SH-SY5Y (cell line): ENCODE data around the gene DLX6.

ENCODE experiments used
- GATA2 ChIP-seq: IDR thresholded peaks from 2 replicates; pipeline ENCODE4 v1.6.1; 2011; ENCODE audit warnings: mild to moderate bottlenecking, low read depth, low read length
- GATA3 ChIP-seq: IDR thresholded peaks from 2 replicates; pipeline ENCODE4 v1.6.1; 2011; ENCODE audit warnings: low read depth, mild to moderate bottlenecking, low read length, moderate library complexity

DLX6 gene

GRCh38 chr7:97005183-97006054 lies at the start of gene DLX6:
DLX6 (plus strand) TSS chr7:97005553; CDS start chr7:97005978, 425 bp downstream.
- TF ChIP-seq GATA3 (no peak), GATA2 (no peak)

DNA sequence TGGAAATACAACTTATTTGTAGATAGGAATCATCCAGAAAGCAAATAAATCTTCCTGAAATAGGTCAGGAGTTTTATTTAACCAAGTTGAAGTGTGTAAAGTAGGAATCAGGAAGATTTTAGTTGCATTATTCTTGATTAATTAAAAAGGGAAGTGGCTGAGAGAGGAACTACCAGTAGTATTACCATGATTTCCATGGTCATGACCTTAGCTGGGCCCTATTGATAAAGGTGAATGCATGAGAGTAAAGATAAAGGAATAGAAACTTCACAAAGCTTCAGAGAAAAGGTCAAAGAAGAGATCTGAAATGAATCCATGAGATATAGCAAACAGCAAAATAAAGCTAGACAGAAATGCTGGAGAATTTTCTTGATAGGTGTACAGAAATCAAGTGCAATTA lies 46.2 kb upstream of the DLX6 start:
- no peak for TF ChIP-seq GATA3
- no peak for TF ChIP-seq GATA2

GRCh38 chr7:96962221-96962885 lies 43.0 kb upstream of the DLX6 start:
- TF ChIP-seq GATA3 = no peak
- no peak for TF ChIP-seq GATA2

GRCh38 chr7:96968981-96969380 lies 36.4 kb upstream of the DLX6 start:
- no peak for TF ChIP-seq GATA3
- TF ChIP-seq GATA2 = no peak

DNA sequence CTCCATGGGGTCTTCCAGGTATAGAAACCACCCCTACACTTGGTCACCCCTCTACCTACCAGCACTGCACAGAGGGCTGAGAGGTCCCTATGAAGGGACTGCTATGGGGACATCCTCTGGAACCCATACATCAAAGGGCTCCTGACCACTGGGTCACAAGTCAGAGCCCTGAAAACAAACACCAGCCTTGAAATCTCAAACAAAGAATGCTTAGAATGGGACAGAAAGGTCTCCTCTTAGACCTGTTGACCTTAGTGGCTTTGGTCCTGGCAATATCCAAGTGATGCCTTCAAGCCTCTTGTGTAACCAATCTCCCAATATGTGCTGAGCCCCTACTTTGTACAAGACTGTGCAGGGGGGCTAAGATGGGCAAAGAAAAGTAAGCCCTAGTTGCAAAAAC lies 34.6 kb upstream of the DLX6 start:
- TF ChIP-seq GATA2 = no peak
- no peak for TF ChIP-seq GATA3

DNA sequence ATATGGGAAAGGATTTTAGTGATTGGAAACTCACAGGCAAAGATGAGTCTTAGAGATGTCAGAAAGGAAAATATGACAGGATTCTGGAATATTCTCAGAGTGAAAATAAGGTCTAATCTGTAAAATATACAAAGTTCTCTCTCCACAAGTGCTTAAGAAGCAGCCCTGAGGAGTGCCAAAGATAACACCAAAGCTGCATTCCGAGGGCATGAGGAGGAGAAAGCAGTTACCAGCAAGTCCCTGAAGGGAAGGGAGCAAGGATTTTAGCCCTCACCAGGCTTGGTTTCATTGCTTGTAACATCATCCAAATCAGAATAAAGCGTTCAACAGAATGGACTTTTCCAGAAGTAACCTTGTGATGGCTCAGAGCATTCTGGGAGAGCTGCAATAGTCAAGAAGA lies 31.4 kb upstream of the DLX6 start:
- TF ChIP-seq GATA3 (no peak), GATA2 (no peak)

- no peak for TF ChIP-seq GATA3
Measured at GRCh38 chr7:96976106-96976505, 29.2 kb upstream of the DLX6 start.

DNA sequence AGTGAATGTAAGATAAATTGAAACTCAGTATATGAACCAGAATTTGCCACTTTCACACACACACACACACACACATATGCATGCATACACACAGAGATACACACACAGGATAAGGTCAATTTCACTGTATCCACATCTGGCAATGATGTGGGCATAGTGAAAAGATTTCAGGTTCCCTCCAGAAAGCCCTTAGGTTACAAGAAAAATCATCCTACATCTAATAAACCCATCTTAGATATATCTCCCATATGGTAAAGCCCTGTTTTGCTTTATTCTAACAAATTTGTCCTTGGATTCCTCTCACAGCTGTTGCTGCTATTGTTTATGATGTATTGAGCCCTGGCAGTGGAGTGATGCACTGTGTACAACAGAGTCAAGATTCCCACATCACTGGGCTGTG lies 27.9 kb upstream of the DLX6 start:
- TF ChIP-seq GATA2 (peak; percentile 76; the same call in 1 of the 2 replicates), GATA3 (peak; percentile 73)

DNA sequence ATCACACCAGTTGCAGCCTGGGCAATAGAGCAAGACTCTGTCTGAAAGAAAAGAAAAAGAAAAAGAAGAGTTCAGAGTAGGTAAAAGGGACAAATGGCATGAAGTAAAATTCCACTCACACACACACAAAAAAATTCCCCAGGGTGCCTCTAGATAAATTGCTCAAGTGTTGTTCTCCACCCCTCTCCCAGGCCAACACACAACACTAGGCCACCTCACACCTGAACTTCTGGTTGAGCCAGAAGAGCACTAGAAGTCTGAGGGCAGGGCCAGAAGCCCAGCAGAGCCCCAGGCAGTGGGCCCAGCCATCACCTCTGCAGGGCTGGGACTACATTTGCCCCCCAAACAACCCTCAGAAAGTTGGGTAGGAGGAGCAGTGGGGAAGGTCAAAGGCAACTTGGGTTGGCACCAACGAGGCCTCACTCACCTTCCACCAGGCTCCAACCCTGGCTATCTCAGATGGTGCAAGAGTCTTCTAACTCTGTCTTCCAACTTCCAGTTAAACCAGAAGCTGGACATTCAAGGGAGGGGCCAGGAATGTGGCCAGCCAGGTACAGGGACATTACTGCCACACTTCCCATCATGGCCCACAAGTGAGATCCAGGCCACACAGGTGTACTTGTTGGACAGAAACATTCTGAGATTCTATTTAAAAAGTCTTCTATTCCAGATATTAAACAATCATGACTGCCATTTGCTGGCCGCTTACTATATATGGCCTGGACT lies 25.6 kb upstream of the DLX6 start:
- TF ChIP-seq GATA3 (no peak), GATA2 (no peak)

DNA sequence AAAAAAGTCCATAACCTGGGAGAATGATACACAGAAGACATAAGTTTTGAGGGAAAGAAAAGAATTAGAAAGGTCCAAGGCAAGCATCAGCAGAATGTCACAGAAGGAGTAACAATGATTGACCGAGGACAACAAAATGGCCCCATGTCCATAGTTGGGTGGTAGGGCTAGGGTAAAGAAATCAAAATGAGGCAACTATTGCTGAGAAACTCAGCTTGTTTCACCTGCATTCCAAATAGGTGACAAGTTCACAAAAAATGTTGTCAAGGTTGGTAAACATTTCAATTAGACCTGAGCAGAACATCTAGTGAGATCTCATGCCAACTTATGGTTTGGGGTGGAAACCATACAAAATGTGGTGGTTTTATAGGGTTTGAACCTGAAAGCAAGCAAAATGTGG lies 22.8 kb upstream of the DLX6 start:
- TF ChIP-seq GATA2 = no peak
- TF ChIP-seq GATA3 = no peak

- TF ChIP-seq GATA2 (no peak), GATA3 (no peak)
Measured at GRCh38 chr7:96985992-96986391, 19.4 kb upstream of the DLX6 start.

GRCh38 chr7:96986901-96987300 lies 18.5 kb upstream of the DLX6 start:
- no peak for TF ChIP-seq GATA3
- TF ChIP-seq GATA2 = no peak

DNA sequence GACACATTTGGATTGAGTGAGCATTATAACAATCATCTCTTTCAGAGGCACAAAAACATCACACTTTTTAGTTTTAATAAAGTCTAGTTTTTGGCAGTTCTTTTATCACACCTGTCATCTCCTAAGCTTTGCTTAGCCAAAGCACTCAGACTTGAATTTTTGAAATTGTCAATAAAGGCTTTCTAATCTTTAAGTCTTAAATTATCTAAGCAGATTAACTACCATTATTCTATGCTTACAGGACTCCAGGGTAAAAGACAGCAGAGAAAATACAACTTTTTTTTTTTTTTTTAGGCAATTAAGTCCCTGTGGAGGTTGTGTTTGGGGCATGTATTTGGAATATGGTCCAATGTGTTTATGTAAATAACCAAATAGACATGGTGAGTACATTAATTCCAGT lies 17.6 kb upstream of the DLX6 start:
- TF ChIP-seq GATA3 (no peak), GATA2 (no peak)

- no peak for TF ChIP-seq GATA2
- TF ChIP-seq GATA3 = no peak
Measured at GRCh38 chr7:96989241-96989858, 16.0 kb upstream of the DLX6 start.
